GM12874 (cell line): ENCODE measurements around the gene TXNDC12.

Experiments used
- CTCF ChIP-seq: IDR thresholded peaks from 2 replicates; pipeline ENCODE4 v1.5.1; 2011; ENCODE audit warnings: low read depth, mild to moderate bottlenecking, control low read depth, low read length, moderate library complexity; ENCODE audit not compliant: insufficient read depth

The TXNDC12 gene

DNA sequence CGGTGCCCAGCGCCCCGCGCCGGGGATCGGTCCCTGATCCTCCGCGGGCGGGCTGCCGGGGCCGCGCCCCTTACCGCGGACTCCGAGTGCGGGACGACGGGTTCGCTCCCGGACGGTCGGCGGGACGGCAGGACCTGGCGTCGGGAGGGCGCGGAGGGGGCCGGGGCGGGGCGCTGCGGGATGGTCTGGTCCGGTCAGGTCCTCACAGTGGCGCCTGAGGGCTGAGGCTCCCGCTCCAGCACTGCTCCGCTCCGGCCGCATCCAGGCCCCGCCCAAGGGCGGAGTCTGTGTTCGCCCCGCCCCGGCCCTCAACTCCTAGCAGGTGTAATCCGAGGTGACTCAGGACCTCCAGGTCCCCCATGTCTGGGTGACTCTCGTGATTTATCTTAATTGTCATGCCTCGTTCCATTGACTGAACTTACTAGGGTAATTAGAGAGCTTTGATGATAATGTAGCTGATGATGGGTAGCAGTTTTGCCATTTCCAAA, 64.5 kb downstream of the TXNDC12 start, which contains the start of gene RAB3B:
RAB3B (minus strand) TSS at position 223 of the 488 bp plus-strand sequence. CDS start 13,583 bp downstream, outside the sequence.
- no peak for TF ChIP-seq CTCF

- no peak for TF ChIP-seq CTCF
These were observed 65.2 kb downstream of the TXNDC12 start for GRCh38 chr1:51989582-51990477.

- TF ChIP-seq CTCF, result no peak
These were observed 66.7 kb downstream of the TXNDC12 start for GRCh38 chr1:51988254-51988653.

- TF ChIP-seq CTCF, result no peak
These were observed 68.3 kb downstream of the TXNDC12 start for GRCh38 chr1:51986718-51987117.

DNA sequence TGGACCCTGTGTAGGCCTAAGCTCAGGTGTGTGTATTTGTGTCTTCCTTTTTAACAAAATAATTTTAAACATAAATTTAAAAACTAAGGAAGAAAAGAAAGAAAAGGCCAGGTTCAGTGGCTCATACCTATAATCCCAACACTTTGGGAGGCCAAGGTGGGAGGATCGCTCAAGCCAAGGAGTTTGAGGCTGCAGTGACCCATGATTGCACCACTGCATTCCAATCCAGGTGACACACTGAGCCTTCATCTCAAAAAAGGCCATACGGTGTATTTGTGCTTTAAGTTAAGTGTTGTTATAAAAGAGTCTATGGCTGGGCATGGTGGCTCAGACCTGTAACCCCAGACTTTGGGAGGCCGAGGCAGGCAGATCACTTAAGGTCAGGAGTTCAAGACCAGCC, 72.8 kb downstream of the TXNDC12 start:
- no peak for TF ChIP-seq CTCF

GRCh38 chr1:51981555-51981954, 73.4 kb downstream of the TXNDC12 start:
- TF ChIP-seq CTCF, result no peak

DNA sequence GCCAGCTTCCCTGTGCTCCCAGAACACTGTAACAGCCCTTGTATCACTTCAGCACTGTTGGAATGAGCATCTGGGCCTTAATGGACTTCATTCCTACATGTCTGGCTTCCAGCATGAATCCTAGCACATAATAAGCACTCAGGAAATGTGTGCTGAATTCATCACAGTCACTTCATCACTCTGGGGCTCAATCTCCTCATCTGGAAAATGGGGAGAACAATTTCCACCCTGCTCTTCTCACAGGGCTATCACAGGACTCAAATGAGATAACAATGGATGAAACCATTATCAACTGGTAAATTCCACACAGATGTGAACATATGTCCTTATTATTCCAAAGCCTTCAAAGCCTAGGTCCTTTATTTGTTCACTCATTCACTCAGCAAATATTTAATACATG, 76.9 kb downstream of the TXNDC12 start:
- no peak for TF ChIP-seq CTCF
